Activated naive CD4-positive, alpha-beta T cell treated with anti-CD3 and anti-CD28 coated beads for 36 hours (primary cell): ENCODE data around the gene KIRREL3. TPM values are rescaled to one million over a fixed set of nuclear protein-coding genes. Genes with fewer than 3 reads are reported as not detected.

ENCODE experiments used
- CTCF ChIA-PET: fragments of 350-600 bp; sonication (Branson Sonifier 250); formaldehyde crosslinking; loops from one replicate; lab custom pipeline; 2021; ENCODE audit warnings: antibody characterized with exemption; lab: Charles Lee
- DNase-seq: peaks from one replicate; pipeline ENCODE4 v3.0.0-alpha.2; 2020
- H3K27ac Mint-ChIP-seq: one replicate; pipeline ENCODE4 v1.8.0; 2021; ENCODE audit warnings: mild to moderate bottlenecking, mixed read lengths
- H3K27me3 Mint-ChIP-seq: one replicate; pipeline ENCODE4 v1.8.0; 2021; ENCODE audit warnings: low read depth, mixed read lengths
- H3K36me3 Mint-ChIP-seq: one replicate; pipeline ENCODE4 v1.8.0; 2021; ENCODE audit warnings: low read depth, mixed read lengths
- H3K4me1 Mint-ChIP-seq: one replicate; pipeline ENCODE4 v1.8.0; 2021; ENCODE audit warnings: low read depth, mixed read lengths
- H3K4me3 Mint-ChIP-seq: one replicate; pipeline ENCODE4 v1.8.0; 2021; ENCODE audit warnings: mild to moderate bottlenecking, moderate library complexity, mixed read lengths
- H3K9me3 Mint-ChIP-seq: one replicate; pipeline ENCODE4 v1.8.0; 2021; ENCODE audit warnings: mixed read lengths
- intact Hi-C: fragments of 100-400 bp; cut with micrococcal nuclease; formaldehyde crosslinking; loops from one replicate; pipeline ENCODE4 v1.15.1; 2023
- total RNA-seq, 2 experiments: library from RNA; stranded (reverse); gene quantifications; one replicate each; pipeline ENCODE4 v1.2.3, GENCODE V29; 2021

The KIRREL3 gene
- total RNA-seq, 2 experiments from 2014 or later: not detected

- H3K27ac Mint-ChIP-seq: no peak overlapping the region
- no peak for DNase-seq
- intact Hi-C loops: no loop called here
- no peaks in the 10 kb centered on the region for H3K27me3 Mint-ChIP-seq
- H3K36me3 Mint-ChIP-seq: no peaks in the 10 kb centered on the region
- no peaks in the 10 kb centered on the region for H3K9me3 Mint-ChIP-seq
- H3K4me1 Mint-ChIP-seq: peaks cover 14% of the 10 kb centered on the region
- no peak overlapping the region for H3K4me3 Mint-ChIP-seq
- CTCF ChIA-PET: interaction anchor here (0.7 kb wide), 1 partner anchor 36 kb away, joined by 3 read pairs; no protein-coding TSS in a partner anchor
Measured at GRCh38 chr11:126476977-126477376, 523.6 kb downstream of the KIRREL3 start.

- Mint-ChIP-seq H3K4me1 (peaks cover 14% of the 10 kb centered on the region), H3K9me3 (no peaks in the 10 kb centered on the region), H3K4me3 (no peak overlapping the region), H3K27ac (no peak overlapping the region), H3K36me3 (no peaks in the 10 kb centered on the region), H3K27me3 (no peaks in the 10 kb centered on the region)
- no peak for DNase-seq
- intact Hi-C loops: no loop called here
- CTCF ChIA-PET: interaction anchor here (0.7 kb wide), 1 partner anchor 36 kb away, joined by 3 read pairs; no protein-coding TSS in a partner anchor
Measured at GRCh38 chr11:126476266-126476924, 524.2 kb downstream of the KIRREL3 start.

- H3K4me1 Mint-ChIP-seq: peaks cover 9% of the 10 kb centered on the region
- H3K27ac Mint-ChIP-seq: no peak overlapping the region
- H3K27me3 Mint-ChIP-seq: no peaks in the 10 kb centered on the region
- no peak overlapping the region for H3K4me3 Mint-ChIP-seq
- H3K36me3 Mint-ChIP-seq: no peaks in the 10 kb centered on the region
- CTCF ChIA-PET: no interaction called here
- H3K9me3 Mint-ChIP-seq: no peaks in the 10 kb centered on the region
- no peak for DNase-seq
- intact Hi-C loops: no loop called here
Measured at GRCh38 chr11:126475014-126475991, 525.3 kb downstream of the KIRREL3 start.

GRCh38 chr11:126474220-126474619, 526.4 kb downstream of the KIRREL3 start:
- no peak overlapping the region for H3K4me3 Mint-ChIP-seq

GRCh38 chr11:126473269-126473668, 527.3 kb downstream of the KIRREL3 start:
- H3K4me1 Mint-ChIP-seq: peaks cover 5% of the 10 kb centered on the region
- no peaks in the 10 kb centered on the region for H3K27me3 Mint-ChIP-seq
- no peak for DNase-seq
- CTCF ChIA-PET: no interaction called here
- intact Hi-C loops: no loop called here
- H3K36me3 Mint-ChIP-seq: no peaks in the 10 kb centered on the region
- no peak overlapping the region for H3K4me3 Mint-ChIP-seq
- H3K27ac Mint-ChIP-seq: no peak overlapping the region
- H3K9me3 Mint-ChIP-seq: no peaks in the 10 kb centered on the region

More at GRCh38 chr11:126474220-126474619, 526.4 kb downstream of the KIRREL3 start:
- no peak overlapping the region for H3K27ac Mint-ChIP-seq
- peaks cover 9% of the 10 kb centered on the region for H3K4me1 Mint-ChIP-seq
- intact Hi-C loops: no loop called here
- no peaks in the 10 kb centered on the region for H3K36me3 Mint-ChIP-seq
- no peaks in the 10 kb centered on the region for H3K9me3 Mint-ChIP-seq
- H3K27me3 Mint-ChIP-seq: no peaks in the 10 kb centered on the region
- DNase-seq: no peak
- CTCF ChIA-PET: no interaction called here

GRCh38 chr11:126469311-126469710, 531.3 kb downstream of the KIRREL3 start:
- no peaks in the 10 kb centered on the region for H3K9me3 Mint-ChIP-seq
- intact Hi-C loops: no loop called here
- H3K4me3 Mint-ChIP-seq: no peak overlapping the region
- no peak overlapping the region for H3K27ac Mint-ChIP-seq
- H3K27me3 Mint-ChIP-seq: no peaks in the 10 kb centered on the region
- H3K4me1 Mint-ChIP-seq: peaks cover 18% of the 10 kb centered on the region
- DNase-seq: no peak
- no peaks in the 10 kb centered on the region for H3K36me3 Mint-ChIP-seq
- CTCF ChIA-PET: interaction anchor here (6.8 kb wide), 1 partner anchor 11 kb away, joined by 49 read pairs; no protein-coding TSS in a partner anchor

- no peaks in the 10 kb centered on the region for H3K9me3 Mint-ChIP-seq
- H3K4me1 Mint-ChIP-seq: peaks cover 18% of the 10 kb centered on the region
- no peaks in the 10 kb centered on the region for H3K27me3 Mint-ChIP-seq
- H3K36me3 Mint-ChIP-seq: no peaks in the 10 kb centered on the region
- intact Hi-C loops: no loop called here
- no peak for DNase-seq
- no peak overlapping the region for H3K27ac Mint-ChIP-seq
- CTCF ChIA-PET: interaction anchor here (6.8 kb wide), 1 partner anchor 12 kb away, joined by 49 read pairs; no protein-coding TSS in a partner anchor
- H3K4me3 Mint-ChIP-seq: no peak overlapping the region
Measured at GRCh38 chr11:126468102-126468521, 532.5 kb downstream of the KIRREL3 start.

- CTCF ChIA-PET: interaction anchor here (6.8 kb wide), 1 partner anchor 13 kb away, joined by 49 read pairs; no protein-coding TSS in a partner anchor
- no peaks in the 10 kb centered on the region for H3K27me3 Mint-ChIP-seq
- intact Hi-C loops: no loop called here
- H3K27ac Mint-ChIP-seq: no peak overlapping the region
- H3K36me3 Mint-ChIP-seq: no peaks in the 10 kb centered on the region
- no peaks in the 10 kb centered on the region for H3K9me3 Mint-ChIP-seq
- H3K4me3 Mint-ChIP-seq: no peak overlapping the region
- H3K4me1 Mint-ChIP-seq: peaks cover 18% of the 10 kb centered on the region
- DNase-seq: no peak
Measured at GRCh38 chr11:126467471-126467870, 533.1 kb downstream of the KIRREL3 start.

- no peak overlapping the region for H3K4me3 Mint-ChIP-seq
- no peaks in the 10 kb centered on the region for H3K9me3 Mint-ChIP-seq
- no peak for DNase-seq
- H3K27ac Mint-ChIP-seq: no peak overlapping the region
- H3K27me3 Mint-ChIP-seq: no peaks in the 10 kb centered on the region
- peaks cover 18% of the 10 kb centered on the region for H3K4me1 Mint-ChIP-seq
- CTCF ChIA-PET: interaction anchor here (1.4 to 6.8 kb wide), 3 partner anchors 13 to 157 kb away, joined by 4 to 49 read pairs (median 11); no protein-coding TSS in a partner anchor
- intact Hi-C loops: no loop called here
- H3K36me3 Mint-ChIP-seq: no peaks in the 10 kb centered on the region
Measured at GRCh38 chr11:126467046-126467370, 533.6 kb downstream of the KIRREL3 start.

GRCh38 chr11:126466236-126467045, 534.1 kb downstream of the KIRREL3 start:
- Mint-ChIP-seq H3K36me3 (no peaks in the 10 kb centered on the region), H3K4me3 (no peak overlapping the region), H3K4me1 (peaks cover 18% of the 10 kb centered on the region), H3K27me3 (no peaks in the 10 kb centered on the region), H3K9me3 (no peaks in the 10 kb centered on the region), H3K27ac (peak overlapping the region; percentile 43)
- DNase-seq: no peak
- intact Hi-C loops: no loop called here
- CTCF ChIA-PET: interaction anchor here (1.4 to 6.8 kb wide), 3 partner anchors 14 to 156 kb away, joined by 4 to 49 read pairs (median 11); no protein-coding TSS in a partner anchor

- Mint-ChIP-seq H3K9me3 (no peaks in the 10 kb centered on the region), H3K36me3 (no peaks in the 10 kb centered on the region), H3K4me3 (peak overlapping the region; percentile 16), H3K27me3 (no peaks in the 10 kb centered on the region), H3K4me1 (peaks cover 18% of the 10 kb centered on the region), H3K27ac (peak overlapping the region; percentile 43)
- peak; percentile 78 for DNase-seq
- CTCF ChIA-PET: interaction anchor here (1.1 to 6.8 kb wide), 4 partner anchors 15 to 155 kb away, joined by 3 to 49 read pairs (median 8); no protein-coding TSS in a partner anchor
- intact Hi-C loops: loop anchor here (1.0 kb wide), 1 partner anchor 15 kb away; no protein-coding TSS in a partner anchor
Measured at GRCh38 chr11:126465573-126466188, 534.9 kb downstream of the KIRREL3 start.
